ENCODE results near the gene TMEM120B. TPM values are rescaled to one million over a fixed set of nuclear protein-coding genes. Genes with fewer than 3 reads are reported as not detected.

TMEM120B gene
- total RNA-seq, 2 donors from 2014 or later, result 7.3 to 8.8 TPM

DNA sequence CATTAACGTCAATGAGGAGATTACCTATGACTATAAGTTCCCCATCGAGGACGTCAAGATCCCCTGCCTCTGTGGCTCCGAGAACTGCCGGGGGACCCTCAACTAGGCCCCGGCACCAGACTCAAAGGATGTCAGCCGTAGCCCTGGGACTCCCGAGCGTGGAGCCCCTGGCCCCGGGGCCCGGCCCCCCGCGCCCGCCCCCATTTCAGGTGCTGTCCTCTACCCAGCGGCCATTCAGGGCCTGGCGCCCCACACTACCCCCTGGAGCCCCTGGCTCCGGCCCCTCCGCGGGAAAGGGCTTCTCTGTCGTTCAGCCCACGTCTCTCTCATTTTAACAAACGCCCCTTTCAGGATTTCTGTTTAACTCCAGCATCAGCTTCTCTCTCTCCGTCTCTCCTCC is 117.6 kb downstream of the TMEM120B start:
- no peak for TF ChIP-seq CTCF (IDR thresholded peaks at IDR 0.05)
- no peak overlapping the region for H3K27ac ChIP-seq
- DNase-seq (ENCODE audit: low spot score) (no peak), ATAC-seq (ENCODE audit: insufficient number of reproducible peaks, low FRiP score, low read depth) (no peak)
- H3K27me3 ChIP-seq (replicated peaks; ENCODE audit: insufficient read depth), result no peaks in the 10 kb centered on the region
- peaks cover 63% of the 10 kb centered on the region for H3K36me3 ChIP-seq
- H3K9me3 ChIP-seq, result no peaks in the 10 kb centered on the region
- H3K4me3 ChIP-seq, result no peak overlapping the region
- no peaks in the 10 kb centered on the region for H3K4me1 ChIP-seq (ENCODE audit: control insufficient read depth in 1 of 2, low read depth in 2 of 2)

DNA sequence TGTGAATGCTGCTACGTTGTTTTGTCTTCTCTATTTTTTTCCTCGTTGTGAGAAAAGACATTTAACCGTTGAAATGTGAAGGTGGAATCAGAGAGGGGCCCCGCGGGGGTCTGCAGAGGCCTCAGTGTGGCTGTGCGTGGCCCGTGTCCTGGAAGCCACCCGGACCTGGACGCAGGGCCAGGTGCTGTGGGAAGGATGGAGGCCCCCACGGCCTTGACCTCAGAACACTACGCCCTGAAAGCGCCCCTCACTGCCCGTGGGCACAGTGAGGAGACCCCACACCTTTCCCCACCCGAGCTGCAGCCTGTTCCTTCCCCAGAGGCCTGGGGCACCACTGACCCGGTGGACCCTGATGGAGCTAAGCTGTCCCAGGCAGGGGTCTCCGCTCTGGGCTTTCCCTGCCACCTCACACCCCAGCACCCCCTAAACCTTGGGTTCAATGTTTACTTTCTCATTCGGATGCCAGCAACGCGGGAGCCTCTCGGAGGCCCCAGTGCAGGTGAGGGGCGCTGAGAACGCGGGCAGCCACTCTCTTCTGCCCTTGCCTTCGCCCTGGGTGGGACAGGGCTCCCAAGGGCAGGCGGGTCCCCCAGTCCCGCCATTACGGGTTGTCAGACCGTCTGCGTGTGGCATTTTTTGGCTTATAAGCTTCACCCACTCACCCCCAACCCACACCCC is 118.2 kb downstream of the TMEM120B start:
- peaks cover 60% of the 10 kb centered on the region for H3K36me3 ChIP-seq
- H3K27me3 ChIP-seq (replicated peaks; ENCODE audit: insufficient read depth), result no peaks in the 10 kb centered on the region
- no peak for ATAC-seq (ENCODE audit: insufficient number of reproducible peaks, low FRiP score, low read depth)

More for the DNA sequence above, 118.2 kb downstream of the TMEM120B start:
- Histone ChIP-seq H3K27ac (no peak overlapping the region), H3K4me3 (no peak overlapping the region), H3K9me3 (no peaks in the 10 kb centered on the region), H3K4me1 (ENCODE audit: control insufficient read depth in 1 of 2, low read depth in 2 of 2) (no peaks in the 10 kb centered on the region)
- DNase-seq (ENCODE audit: low spot score), result no peak
- no peak for TF ChIP-seq CTCF (IDR thresholded peaks at IDR 0.05)

Other genes starting within 250 kb of the TMEM120B start
- gene KDM2B, start 131.7 kb upstream of the TMEM120B start, total RNA-seq, result 10 to 100 TPM; 15.0 to 22.5 TPM
- 1 to 10 TPM; 4.7 to 6.6 TPM for gene ORAI1, start 86.2 kb upstream of the TMEM120B start, total RNA-seq
- under 1 TPM in 1 of 2 donors, not detected in 1; 0.78 TPM for gene MORN3, start 43.1 kb upstream of the TMEM120B start, total RNA-seq
- 10 to 100 TPM; 12.0 to 30.2 TPM for gene RHOF, start 80.9 kb downstream of the TMEM120B start, total RNA-seq
- 10 to 100 TPM; 21.9 to 32.7 TPM for gene SETD1B, start 91.3 kb downstream of the TMEM120B start, total RNA-seq
- 1 to 10 TPM; 1.2 to 6.8 TPM for gene HPD, start 146.1 kb downstream of the TMEM120B start, total RNA-seq
- gene PSMD9, start 176.0 kb downstream of the TMEM120B start, total RNA-seq, result 100 to 1,000 TPM in 1 of 2 donors, 10 to 100 TPM in 1; 93.4 to 101 TPM
- 1 to 10 TPM; 3.4 to 6.9 TPM for gene CFAP251, start 205.8 kb downstream of the TMEM120B start, total RNA-seq

All from thoracic aorta (tissue), 2 donors.